Measurements from ENCODE around the gene SRXN1.

DNA sequence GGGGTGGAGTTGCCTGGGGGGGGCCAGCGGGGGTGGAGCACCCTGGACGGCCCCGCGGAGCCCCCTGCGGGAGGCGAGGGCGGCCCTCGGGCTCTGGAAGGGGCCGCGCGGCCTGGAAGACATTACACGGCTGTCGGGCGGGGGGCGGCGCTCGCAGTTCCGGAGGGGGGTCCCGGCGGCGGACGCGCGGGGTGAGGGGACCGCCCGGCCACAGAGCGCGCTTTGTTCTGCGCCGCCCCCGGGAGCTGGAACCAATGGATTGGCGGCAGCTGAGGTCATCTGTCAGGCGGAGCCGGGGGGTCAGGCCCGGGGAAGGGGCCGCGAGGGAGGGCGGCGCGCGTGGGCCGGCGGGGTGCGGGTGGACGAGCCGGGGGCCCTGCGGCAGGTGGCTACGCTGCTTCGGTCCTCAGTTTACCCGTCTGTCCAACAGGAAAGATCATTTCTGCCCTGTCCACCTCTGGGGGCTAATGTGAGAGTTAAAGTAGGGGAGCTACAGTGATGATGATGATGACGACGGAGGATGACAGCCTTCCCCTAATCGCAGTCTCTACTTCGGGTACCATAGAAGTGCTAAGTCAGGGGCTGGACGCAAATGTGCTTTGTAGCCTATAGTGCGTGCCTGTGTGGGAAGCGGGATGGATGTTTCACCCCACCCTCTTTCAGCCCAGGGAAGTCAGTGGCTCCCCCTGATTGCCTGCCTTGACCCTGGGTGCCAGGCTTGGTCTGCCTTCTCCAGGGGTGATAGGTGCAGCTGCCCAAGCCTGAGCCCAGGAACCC, 10.4 kb downstream of the SRXN1 start:
- TF ChIP-seq EP300 (conservative IDR thresholded peaks at IDR 0.05; ENCODE audit: poor library complexity, severe bottlenecking) (no peak), EZH2 (IDR thresholded peaks at IDR 0.05; ENCODE audit: borderline replicate concordance, insufficient read depth, low read length, poor library complexity, severe bottlenecking) (no peak), RAD21 (conservative IDR thresholded peaks at IDR 0.05) (no peak), POLR2AphosphoS5 (IDR thresholded peaks at IDR 0.05) (no peak), TAF1 (IDR thresholded peaks at IDR 0.05; ENCODE audit: low read depth) (no peak)
- TF ChIP-seq, protein P1, sequence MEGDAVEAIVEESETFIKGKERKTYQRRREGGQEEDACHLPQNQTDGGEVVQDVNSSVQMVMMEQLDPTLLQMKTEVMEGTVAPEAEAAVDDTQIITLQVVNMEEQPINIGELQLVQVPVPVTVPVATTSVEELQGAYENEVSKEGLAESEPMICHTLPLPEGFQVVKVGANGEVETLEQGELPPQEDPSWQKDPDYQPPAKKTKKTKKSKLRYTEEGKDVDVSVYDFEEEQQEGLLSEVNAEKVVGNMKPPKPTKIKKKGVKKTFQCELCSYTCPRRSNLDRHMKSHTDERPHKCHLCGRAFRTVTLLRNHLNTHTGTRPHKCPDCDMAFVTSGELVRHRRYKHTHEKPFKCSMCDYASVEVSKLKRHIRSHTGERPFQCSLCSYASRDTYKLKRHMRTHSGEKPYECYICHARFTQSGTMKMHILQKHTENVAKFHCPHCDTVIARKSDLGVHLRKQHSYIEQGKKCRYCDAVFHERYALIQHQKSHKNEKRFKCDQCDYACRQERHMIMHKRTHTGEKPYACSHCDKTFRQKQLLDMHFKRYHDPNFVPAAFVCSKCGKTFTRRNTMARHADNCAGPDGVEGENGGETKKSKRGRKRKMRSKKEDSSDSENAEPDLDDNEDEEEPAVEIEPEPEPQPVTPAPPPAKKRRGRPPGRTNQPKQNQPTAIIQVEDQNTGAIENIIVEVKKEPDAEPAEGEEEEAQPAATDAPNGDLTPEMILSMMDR (IDR thresholded peaks at IDR 0.05; ENCODE audit: poor library complexity, severe bottlenecking), result no peak
- TF ChIP-seq, protein P2, sequence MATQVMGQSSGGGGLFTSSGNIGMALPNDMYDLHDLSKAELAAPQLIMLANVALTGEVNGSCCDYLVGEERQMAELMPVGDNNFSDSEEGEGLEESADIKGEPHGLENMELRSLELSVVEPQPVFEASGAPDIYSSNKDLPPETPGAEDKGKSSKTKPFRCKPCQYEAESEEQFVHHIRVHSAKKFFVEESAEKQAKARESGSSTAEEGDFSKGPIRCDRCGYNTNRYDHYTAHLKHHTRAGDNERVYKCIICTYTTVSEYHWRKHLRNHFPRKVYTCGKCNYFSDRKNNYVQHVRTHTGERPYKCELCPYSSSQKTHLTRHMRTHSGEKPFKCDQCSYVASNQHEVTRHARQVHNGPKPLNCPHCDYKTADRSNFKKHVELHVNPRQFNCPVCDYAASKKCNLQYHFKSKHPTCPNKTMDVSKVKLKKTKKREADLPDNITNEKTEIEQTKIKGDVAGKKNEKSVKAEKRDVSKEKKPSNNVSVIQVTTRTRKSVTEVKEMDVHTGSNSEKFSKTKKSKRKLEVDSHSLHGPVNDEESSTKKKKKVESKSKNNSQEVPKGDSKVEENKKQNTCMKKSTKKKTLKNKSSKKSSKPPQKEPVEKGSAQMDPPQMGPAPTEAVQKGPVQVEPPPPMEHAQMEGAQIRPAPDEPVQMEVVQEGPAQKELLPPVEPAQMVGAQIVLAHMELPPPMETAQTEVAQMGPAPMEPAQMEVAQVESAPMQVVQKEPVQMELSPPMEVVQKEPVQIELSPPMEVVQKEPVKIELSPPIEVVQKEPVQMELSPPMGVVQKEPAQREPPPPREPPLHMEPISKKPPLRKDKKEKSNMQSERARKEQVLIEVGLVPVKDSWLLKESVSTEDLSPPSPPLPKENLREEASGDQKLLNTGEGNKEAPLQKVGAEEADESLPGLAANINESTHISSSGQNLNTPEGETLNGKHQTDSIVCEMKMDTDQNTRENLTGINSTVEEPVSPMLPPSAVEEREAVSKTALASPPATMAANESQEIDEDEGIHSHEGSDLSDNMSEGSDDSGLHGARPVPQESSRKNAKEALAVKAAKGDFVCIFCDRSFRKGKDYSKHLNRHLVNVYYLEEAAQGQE (IDR thresholded peaks at IDR 0.05; ENCODE audit: borderline replicate concordance), result no peak
